Retinal pigment epithelial cell (primary cell): ENCODE results near the gene CDC27.
"Not testable (repeated sequence)": the region's sequence is repeated elsewhere in the genome, so short reads cannot be mapped to it uniquely, and the experiment has no call there.

Source experiments
- DNase-seq: peaks from one replicate; pipeline ENCODE4 v3.0.0-alpha.2; 2010; ENCODE audit warnings: low read depth
- H3K4me3 ChIP-seq: 2 replicates; pipeline ENCODE4 v1.5.1; 2011; ENCODE audit warnings: mild to moderate bottlenecking, low read length, control low read depth, moderate library complexity
- CTCF ChIP-seq: conservative IDR thresholded peaks from 2 replicates; pipeline ENCODE4 v1.5.1; 2011; ENCODE audit warnings: low read depth, low read length, control low read depth, inconsistent platforms

Gene CDC27

GRCh38 chr17:47119746-47120520 is 69.2 kb downstream of the CDC27 start:
- TF ChIP-seq CTCF, result no peak
- no peak overlapping the region for H3K4me3 ChIP-seq
- no peak for DNase-seq

- TF ChIP-seq CTCF, result no peak
- no peak for DNase-seq
- H3K4me3 ChIP-seq, result no peak overlapping the region
Observed at GRCh38 chr17:47117386-47117785, 71.7 kb downstream of the CDC27 start.

GRCh38 chr17:47106130-47106529 is 83.0 kb downstream of the CDC27 start:
- H3K4me3 ChIP-seq, result no peak overlapping the region
- DNase-seq, result no peak
- no peak for TF ChIP-seq CTCF

GRCh38 chr17:47105246-47105645 is 83.8 kb downstream of the CDC27 start:
- not testable (repeated sequence) for H3K4me3 ChIP-seq, DNase-seq

GRCh38 chr17:47102914-47103313 is 86.2 kb downstream of the CDC27 start:
- DNase-seq, result no peak
- H3K4me3 ChIP-seq, result no peak overlapping the region
- TF ChIP-seq CTCF, result no peak

- TF ChIP-seq CTCF, result no peak
- DNase-seq, result peak; percentile 34
- H3K4me3 ChIP-seq, result peak overlapping the region; percentile 69
Observed at GRCh38 chr17:47099987-47100711, 88.9 kb downstream of the CDC27 start.

GRCh38 chr17:47099451-47099986 is 89.6 kb downstream of the CDC27 start:
- no peak for TF ChIP-seq CTCF
- H3K4me3 ChIP-seq, result peak overlapping the region; percentile 69
- DNase-seq, result no peak
